HFFc6 (cell line): ENCODE data around the gene PPT1. TPM values are rescaled to one million over a fixed set of nuclear protein-coding genes. Genes with fewer than 3 reads are reported as not detected.

Source experiments
- DNase-seq: peaks from one replicate; pipeline ENCODE4 v3.0.0-alpha.2; 2018
- H3K27ac Mint-ChIP-seq: 2 replicates; pipeline ENCODE4 v1.8.0; 2020; ENCODE audit warnings: mild to moderate bottlenecking, mixed read lengths
- H3K27me3 Mint-ChIP-seq: 2 replicates; pipeline ENCODE4 v1.8.0; 2021; ENCODE audit warnings: mild to moderate bottlenecking, moderate library complexity, mixed read lengths; ENCODE audit not compliant: insufficient read depth
- H3K36me3 Mint-ChIP-seq: 2 replicates; pipeline ENCODE4 v1.8.0; 2021; ENCODE audit warnings: low read depth, mixed read lengths
- H3K4me1 Mint-ChIP-seq: 2 replicates; pipeline ENCODE4 v1.8.0; 2020; ENCODE audit warnings: low read depth, mixed read lengths
- H3K4me3 Mint-ChIP-seq: 2 replicates; pipeline ENCODE4 v1.8.0; 2020; ENCODE audit warnings: mild to moderate bottlenecking, moderate library complexity, mixed read lengths
- H3K9me3 Mint-ChIP-seq: 2 replicates; pipeline ENCODE4 v1.8.0; 2020; ENCODE audit warnings: mild to moderate bottlenecking, mixed read lengths
- CTCF ChIP-seq: fragments of 200-600 bp; sonication (generic); IDR thresholded peaks from 2 replicates; pipeline ENCODE4 v1.5.0; 2021; ENCODE audit warnings: antibody characterized with exemption, mild to moderate bottlenecking
- total RNA-seq, 6 experiments: library from RNA; stranded (reverse); fragmentation: NEBNext Ultra II Directional; extraction: Animal tissue kit (Norgen Biotek cat#: 25700); gene quantifications; 2 replicates in 1 of 6; 3 replicates in 5 of 6; pipeline ENCODE4 v1.2.3, GENCODE V29; 2021

Gene PPT1
- total RNA-seq, 6 experiments from 2014 or later, result 73.1 to 88.8 (median 82.5) TPM

DNA sequence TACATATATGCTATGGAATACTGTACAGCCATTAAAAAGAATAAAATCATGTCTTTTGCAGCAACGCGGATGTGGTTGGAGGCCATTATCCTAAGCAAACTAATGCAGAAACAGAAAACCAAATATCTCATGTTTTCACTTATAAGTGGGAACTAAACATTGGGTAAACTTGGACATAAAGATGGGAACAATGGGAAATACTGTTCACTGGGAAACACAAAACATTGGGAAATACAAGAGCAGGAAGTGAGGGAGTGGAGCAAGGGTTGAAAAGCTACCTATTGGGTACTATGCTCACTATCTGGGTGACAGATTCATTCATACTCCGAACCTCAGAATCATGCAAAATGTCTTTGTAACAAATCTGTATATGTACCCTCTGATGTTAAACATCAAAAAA, 17.3 kb upstream of the PPT1 start:
- H3K4me1 Mint-ChIP-seq, result no peaks in the 10 kb centered on the region
- no peak for TF ChIP-seq CTCF
- no peak for DNase-seq
- H3K9me3 Mint-ChIP-seq, result peaks cover 25% of the 10 kb centered on the region
- peaks cover 36% of the 10 kb centered on the region for H3K27me3 Mint-ChIP-seq
- H3K27ac Mint-ChIP-seq, result no peak overlapping the region
- H3K36me3 Mint-ChIP-seq, result peaks cover 9% of the 10 kb centered on the region
- no peak overlapping the region for H3K4me3 Mint-ChIP-seq

DNA sequence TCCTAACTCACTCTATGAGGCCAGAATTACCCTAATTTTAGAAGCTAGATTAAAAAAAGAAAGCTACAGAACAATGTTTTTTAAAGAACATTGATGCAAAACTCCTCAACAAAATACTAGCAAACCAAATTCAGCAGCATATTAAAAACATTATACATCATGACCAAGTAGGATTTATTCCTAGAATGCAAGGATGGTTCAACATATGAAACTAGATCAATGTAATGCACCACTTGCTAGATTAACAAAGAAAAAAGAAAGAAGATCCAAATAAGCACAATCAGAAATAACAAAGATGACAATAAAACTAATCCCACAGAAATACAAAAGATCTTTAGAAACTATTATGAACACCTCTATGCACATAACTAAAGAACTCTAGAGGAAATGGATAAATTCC, 13.3 kb upstream of the PPT1 start:
- no peak overlapping the region for H3K4me3 Mint-ChIP-seq
- TF ChIP-seq CTCF, result no peak
- DNase-seq, result no peak
- H3K4me1 Mint-ChIP-seq, result no peaks in the 10 kb centered on the region
- peaks cover 33% of the 10 kb centered on the region for H3K9me3 Mint-ChIP-seq
- H3K36me3 Mint-ChIP-seq, result peaks cover 22% of the 10 kb centered on the region
- peaks cover 22% of the 10 kb centered on the region for H3K27me3 Mint-ChIP-seq
- H3K27ac Mint-ChIP-seq, result no peak overlapping the region

DNA sequence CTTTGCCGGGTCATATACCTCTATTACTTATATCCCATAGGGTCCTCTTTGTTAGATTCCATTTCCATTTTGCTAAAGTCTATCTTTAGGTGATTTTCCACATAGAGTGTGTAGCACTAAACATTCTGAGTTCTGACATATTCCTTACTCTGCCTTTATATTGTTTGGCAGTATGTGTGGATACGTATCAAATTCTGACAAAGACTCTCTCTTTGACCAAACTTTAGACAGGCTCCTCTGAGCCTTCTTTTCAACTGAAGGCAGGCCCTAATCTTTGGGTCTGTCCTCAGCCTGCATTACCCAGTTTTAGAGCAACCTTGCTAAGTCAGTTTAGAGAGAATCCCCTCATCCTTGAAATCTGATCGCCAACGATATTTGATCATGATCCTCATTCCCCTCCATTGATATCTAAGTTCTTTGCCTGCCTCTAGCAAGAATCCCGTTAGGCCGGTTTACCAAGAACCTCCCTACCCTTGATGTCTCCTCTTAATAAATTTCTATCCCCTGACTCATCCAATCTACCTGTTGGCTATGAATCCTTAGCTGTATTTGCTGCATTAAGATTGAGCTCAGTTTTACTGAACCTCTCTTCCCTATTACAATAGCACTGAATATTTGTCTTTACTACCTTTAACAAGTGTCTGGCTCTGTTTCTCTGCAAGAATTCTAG, 10.4 kb upstream of the PPT1 start:
- Mint-ChIP-seq H3K27ac (no peak overlapping the region), H3K36me3 (peaks cover 29% of the 10 kb centered on the region), H3K4me3 (no peak overlapping the region), H3K27me3 (peaks cover 21% of the 10 kb centered on the region), H3K9me3 (peaks cover 43% of the 10 kb centered on the region), H3K4me1 (no peaks in the 10 kb centered on the region)
- no peak for DNase-seq
- TF ChIP-seq CTCF, result no peak

- no peak for TF ChIP-seq CTCF
- Mint-ChIP-seq H3K4me3 (no peak overlapping the region), H3K27me3 (peaks cover 13% of the 10 kb centered on the region), H3K36me3 (peaks cover 29% of the 10 kb centered on the region), H3K4me1 (no peaks in the 10 kb centered on the region), H3K9me3 (peaks cover 38% of the 10 kb centered on the region), H3K27ac (no peak overlapping the region)
- DNase-seq, result no peak
Measured at GRCh38 chr1:40105028-40105427, 8.0 kb upstream of the PPT1 start.

- H3K27ac Mint-ChIP-seq, result no peak overlapping the region
- no peak for DNase-seq
- H3K4me1 Mint-ChIP-seq, result no peaks in the 10 kb centered on the region
- H3K36me3 Mint-ChIP-seq, result peaks cover 17% of the 10 kb centered on the region
- H3K27me3 Mint-ChIP-seq, result peaks cover 13% of the 10 kb centered on the region
- no peak for TF ChIP-seq CTCF
- peaks cover 24% of the 10 kb centered on the region for H3K9me3 Mint-ChIP-seq
- H3K4me3 Mint-ChIP-seq, result no peak overlapping the region
Measured at GRCh38 chr1:40102896-40103295, 5.8 kb upstream of the PPT1 start.
